HG03045 (cell line): ENCODE data around the gene CNTNAP4.

ENCODE experiments used
- ATAC-seq: cut with Tn5 transposase; IDR thresholded peaks from one replicate; pipeline ENCODE4 v1.9.1; 2021; ENCODE audit warnings: mild to moderate bottlenecking, moderate library complexity; ENCODE audit not compliant: unreplicated experiment

Gene CNTNAP4

DNA sequence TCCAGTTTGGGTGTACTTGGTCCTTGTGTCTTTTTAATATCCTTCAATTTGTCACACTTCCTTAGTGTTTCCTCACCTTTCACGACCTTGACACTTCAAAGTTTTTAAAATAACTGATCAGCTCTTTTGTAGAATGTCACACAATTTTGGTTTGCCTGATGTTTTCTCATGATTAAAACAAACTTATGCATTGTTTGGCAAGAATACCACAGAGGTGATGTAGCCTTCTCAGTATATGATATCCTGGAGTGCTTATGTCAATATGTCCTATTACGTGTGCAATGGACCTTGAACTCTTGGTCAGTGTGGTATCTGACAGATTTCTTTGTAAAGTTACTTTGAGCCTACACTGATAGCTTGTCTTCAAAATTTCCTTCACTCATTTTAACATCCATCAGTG is 297.4 kb downstream of the CNTNAP4 start:
- no peak for ATAC-seq

DNA sequence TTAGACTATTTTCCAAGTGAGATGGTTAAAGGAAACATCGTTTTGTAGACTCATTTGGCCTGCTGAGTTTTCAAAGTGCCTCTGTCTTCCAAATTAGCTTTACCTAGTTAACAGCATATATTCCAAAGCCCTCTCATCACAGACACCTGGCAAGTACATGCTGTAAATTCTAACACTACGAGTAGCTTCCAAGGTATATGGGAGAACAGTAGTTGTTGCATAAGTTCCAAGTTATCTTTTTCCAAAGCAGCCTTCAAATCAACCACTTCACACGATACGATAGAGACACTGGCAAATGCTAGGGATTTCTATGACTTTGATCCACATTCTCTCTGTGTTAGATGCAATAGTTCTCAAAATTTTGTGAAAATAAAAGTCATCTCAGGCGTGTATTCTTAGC is 299.3 kb downstream of the CNTNAP4 start:
- ATAC-seq = no peak

DNA sequence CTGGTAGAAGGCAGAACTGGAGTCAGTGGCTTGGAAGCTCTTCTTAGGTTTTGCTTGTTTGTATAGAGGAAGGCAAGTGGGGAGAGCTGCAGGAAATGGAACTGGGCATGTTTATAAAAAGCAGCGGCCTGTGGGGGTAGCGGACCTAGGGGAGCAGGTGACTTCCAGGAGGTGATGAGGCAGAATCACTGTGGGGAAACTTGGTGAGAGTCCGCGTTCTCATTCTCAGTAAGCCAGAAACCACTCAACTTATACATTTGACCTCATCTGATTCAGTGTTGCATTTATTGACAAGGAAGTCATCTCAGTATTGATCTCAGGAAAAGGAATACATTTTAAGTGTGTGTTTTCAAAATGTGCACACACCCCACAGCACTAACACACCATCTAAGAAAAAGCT is 299.8 kb downstream of the CNTNAP4 start:
- peak; percentile 81 for ATAC-seq

DNA sequence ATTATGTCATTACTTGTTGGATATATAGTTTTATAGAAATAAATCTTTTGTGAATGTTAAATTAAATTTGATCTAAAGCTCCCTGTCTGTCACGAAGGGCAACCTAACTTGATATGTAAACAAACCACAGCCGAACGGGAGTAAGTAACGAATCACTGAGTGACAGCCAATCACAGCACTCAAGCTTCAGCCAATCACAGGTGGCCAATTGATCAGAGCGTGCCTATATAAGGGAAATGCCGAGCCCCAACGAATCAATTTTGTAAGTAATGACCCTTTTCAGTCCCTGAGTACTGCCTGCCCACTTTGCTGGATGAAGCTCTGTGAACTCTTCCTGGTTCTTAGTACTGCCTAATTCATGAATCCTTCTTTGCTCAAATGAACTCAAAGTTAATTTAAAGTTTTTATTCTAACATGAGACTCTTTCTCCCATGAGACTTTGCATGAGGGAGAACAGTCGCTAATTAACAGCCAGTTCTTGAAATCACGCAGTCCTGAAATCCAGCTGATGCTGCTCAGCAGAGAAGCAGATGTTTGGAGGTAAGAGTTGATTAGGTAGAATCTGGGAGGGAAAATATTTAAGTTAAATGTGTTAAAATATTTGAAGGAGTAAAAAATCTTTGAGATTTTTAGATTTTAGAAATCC is 302.2 kb downstream of the CNTNAP4 start:
- no peak for ATAC-seq

- no peak for ATAC-seq
Measured at GRCh38 chr16:76583466-76583865, 306.3 kb downstream of the CNTNAP4 start.

DNA sequence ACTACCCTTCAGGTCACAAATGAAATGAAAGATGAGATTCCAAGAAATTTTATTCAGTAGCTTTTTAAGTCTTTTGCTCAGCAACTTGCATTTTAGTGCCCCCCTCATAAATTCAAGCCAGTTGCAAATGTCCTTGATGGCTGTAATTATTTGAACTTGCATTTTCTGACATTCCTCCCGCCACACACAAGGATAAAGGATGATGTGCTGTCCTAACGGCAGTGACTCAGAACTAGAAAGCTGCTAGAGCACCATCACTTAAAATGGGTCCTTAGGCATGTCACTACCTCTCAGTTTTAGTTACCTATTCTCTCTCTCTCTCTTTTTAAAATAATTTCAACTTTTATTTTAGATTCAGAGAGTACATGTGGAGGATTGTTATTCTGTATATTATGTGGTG is 306.7 kb downstream of the CNTNAP4 start:
- ATAC-seq = no peak

DNA sequence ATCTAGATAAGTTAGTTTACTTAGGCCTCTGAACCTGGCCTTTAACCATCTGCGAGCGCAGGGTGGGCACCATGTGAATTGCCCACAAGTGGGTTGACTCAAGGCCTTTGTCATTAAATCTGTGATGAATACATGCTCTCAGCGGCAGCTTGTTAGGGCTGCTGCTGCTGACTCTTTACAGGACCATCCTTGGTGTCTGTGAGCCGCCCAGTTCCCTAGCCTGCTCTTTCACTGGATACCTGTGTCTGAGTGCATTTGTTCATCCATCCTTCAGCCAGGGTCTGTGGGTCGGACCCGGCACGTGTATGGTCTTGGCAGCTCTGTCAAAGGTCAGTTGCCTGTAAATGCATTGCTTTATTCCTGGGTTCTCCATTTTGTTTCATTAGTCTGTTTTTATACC is 321.3 kb downstream of the CNTNAP4 start:
- no peak for ATAC-seq

- no peak for ATAC-seq
Measured at GRCh38 chr16:76607317-76607716, 330.1 kb downstream of the CNTNAP4 start.
